Measurements from ENCODE around the gene SLC12A9.
"Not testable (repeated sequence)": the region's sequence is repeated elsewhere in the genome, so short reads cannot be mapped to it uniquely, and the experiment has no call there.

The SLC12A9 gene

DNA sequence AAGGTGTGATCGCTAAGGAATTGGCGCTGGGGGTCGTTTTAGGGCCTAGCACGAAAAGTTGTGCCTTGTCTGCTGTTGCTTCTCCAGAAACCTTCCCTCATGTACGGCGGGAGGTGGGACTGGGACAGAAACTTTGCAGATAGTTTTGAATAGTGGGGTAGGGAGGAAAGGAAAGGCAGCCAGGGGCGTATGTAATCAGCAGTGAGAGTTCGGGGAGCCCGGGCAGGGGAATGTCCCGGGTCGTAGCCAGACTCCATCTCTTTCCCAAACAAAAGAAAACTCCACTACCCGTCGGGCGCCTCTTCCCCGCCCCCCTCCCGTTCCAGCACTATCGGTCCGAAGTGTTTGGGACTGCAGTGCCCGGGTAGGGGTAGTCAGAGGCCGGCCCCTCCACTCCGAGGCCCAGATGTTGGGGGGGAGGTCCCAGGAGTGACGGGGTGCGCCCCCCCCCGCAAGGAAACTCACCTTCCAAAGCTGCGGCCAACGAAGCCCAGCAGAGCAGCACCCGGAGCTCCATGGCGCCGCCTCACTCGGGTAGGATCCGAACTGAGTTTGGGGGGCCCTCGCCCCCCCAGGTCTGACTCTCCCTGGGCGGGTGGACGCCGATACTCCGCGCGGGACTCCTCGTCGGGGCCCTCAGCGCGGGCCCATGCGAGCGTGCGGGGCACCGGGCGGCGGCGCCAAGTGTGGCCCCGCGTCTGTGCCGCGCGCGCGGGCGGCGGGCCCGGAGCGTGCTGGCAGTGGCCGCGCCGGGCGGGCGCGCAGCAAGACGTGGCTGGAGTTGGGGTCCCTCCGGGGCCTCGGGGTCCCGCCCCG lies 25.8 kb upstream of the SLC12A9 start:
- peak; percentile 38 for DNase-seq

GRCh38 chr7:100827330-100828226 lies 24.9 kb upstream of the SLC12A9 start, which contains the start of gene EPHB4:
TSS of gene EPHB4 (minus strand) at chr7:100827523. CDS start at chr7:100827030, 493 bp downstream.
- DNase-seq, result peak; percentile 59

- DNase-seq, result no peak
Measured at GRCh38 chr7:100829150-100829716, 23.3 kb upstream of the SLC12A9 start.

GRCh38 chr7:100830396-100830795 lies 22.1 kb upstream of the SLC12A9 start:
- DNase-seq, result no peak

- no peak for DNase-seq
Measured at GRCh38 chr7:100832281-100832633, 20.3 kb upstream of the SLC12A9 start.

DNA sequence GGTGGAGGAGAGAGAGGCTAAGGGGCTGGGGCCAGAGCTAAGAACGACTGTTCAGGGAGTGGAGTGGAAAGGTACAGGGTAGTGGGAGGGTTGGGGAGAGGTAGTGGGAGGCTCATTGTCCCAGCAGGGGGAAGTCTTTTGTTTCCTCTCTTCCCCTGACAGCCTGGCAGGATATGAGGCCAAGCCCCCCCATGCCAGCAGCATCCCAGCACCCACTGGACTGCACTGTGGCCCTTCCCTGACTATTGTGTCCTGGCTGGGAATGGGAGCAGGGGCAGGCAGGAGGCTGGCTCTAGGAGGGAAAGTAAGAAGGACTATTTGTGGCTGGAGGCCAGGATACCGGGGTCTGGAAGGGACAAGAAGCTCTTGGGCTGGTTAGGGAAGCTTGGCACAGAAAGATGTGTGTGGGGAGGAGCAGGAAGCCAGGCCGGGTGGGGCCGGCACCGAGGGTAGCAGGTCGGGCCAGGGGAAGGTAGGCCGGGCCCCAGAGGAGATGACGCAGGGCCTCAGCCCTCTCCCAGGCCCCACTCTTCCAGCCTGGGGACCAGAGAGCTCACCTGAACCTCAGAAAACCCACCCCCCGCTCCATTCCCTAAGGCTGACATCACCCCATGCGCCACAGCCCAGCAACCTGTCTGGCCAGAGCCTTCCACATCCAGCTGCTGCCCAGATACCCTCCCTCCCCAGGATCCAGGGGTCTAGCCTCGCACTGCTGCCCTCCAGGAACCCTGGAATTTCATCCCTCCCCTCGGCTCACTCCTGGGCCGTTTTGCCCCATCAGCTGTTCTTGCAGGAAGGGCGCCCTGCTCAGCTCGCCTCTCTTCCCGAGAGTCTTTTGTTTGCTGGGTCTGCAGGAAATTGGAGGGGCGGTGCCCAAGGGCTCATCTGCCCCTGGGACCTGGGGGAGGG lies 16.4 kb upstream of the SLC12A9 start:
- peak; percentile 94 for DNase-seq

- no peak for DNase-seq
Measured at GRCh38 chr7:100836812-100837098, 15.8 kb upstream of the SLC12A9 start.

- peak; percentile 98 for DNase-seq
Measured at GRCh38 chr7:100837099-100837836, 15.2 kb upstream of the SLC12A9 start.

- no peak for DNase-seq
Measured at GRCh38 chr7:100839361-100839760, 13.2 kb upstream of the SLC12A9 start.

- no peak for DNase-seq
Measured at GRCh38 chr7:100840470-100841100, 11.9 kb upstream of the SLC12A9 start.

GRCh38 chr7:100847360-100847759 lies 5.2 kb upstream of the SLC12A9 start:
- no peak for DNase-seq

DNA sequence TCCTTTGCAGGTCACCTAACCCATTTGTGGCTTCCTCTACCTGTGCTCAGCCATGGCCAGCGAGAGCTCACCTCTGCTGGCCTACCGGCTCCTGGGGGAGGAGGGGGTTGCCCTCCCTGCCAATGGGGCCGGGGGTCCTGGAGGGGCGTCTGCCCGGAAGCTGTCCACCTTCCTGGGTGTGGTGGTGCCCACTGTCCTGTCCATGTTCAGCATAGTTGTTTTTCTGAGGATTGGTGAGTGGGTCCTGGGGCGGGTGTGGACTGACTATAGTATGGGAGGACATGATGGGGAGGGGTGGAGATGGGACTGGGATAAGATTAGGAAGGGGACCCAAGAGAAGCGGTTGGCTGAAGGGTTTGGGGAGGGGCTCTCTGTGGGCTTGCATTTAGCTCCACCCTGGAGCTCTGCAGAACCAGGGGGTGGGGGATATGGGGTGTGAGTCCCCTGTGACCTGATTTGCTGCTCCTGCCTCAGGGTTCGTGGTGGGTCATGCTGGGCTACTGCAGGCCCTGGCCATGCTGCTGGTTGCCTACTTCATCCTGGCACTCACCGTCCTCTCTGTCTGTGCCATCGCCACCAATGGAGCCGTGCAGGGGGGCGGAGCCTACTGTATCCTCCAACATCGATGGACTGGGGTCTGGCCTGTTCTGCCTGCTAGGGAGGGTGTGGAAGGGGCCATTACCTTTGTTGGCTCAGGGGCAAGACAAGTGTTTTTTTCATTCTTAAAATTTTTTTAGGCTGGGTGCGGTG lies 1.8 kb downstream of the SLC12A9 start:
- no peak for DNase-seq

- not testable (repeated sequence) for DNase-seq
Measured at GRCh38 chr7:100854899-100855298, 2.4 kb downstream of the SLC12A9 start.

- DNase-seq, result no peak
Measured at GRCh38 chr7:100855515-100855914, 3.0 kb downstream of the SLC12A9 start.

GRCh38 chr7:100856871-100857282 lies 4.4 kb downstream of the SLC12A9 start:
- no peak for DNase-seq

- no peak for DNase-seq
Measured at GRCh38 chr7:100859856-100860255, 7.3 kb downstream of the SLC12A9 start.

- no peak for DNase-seq
Measured at GRCh38 chr7:100860702-100861615, 8.4 kb downstream of the SLC12A9 start.

DNA sequence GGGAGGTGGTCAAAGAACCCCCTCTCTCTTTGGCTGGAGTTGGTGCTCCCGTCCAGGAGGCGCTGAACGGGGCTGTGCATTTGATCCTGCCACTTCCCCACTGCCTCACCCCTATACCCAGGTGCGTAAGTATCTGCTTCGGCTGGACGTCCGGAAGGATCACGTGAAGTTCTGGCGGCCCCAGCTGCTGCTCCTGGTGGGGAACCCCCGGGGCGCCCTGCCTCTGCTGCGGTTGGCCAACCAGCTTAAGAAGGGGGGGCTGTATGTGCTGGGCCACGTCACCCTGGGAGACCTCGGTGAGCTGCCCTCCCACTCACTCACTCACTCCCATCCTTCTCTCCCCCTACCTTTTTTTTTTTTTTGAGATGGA lies 9.1 kb downstream of the SLC12A9 start:
- DNase-seq, result no peak

GRCh38 chr7:100863406-100863950 lies 11.0 kb downstream of the SLC12A9 start:
- no peak for DNase-seq

Measured in NCI-H69 (cell line).